Activated CD8-positive, alpha-beta memory T cell treated with anti-CD3 and anti-CD28 coated beads, Interleukin-2, amount 50 U/mL, for 1 hour (primary cell): ENCODE results near the gene SERPINB1.
"Not testable (repeated sequence)": the region's sequence is repeated elsewhere in the genome, so short reads cannot be mapped to it uniquely, and the experiment has no call there.

ENCODE experiments used
- DNase-seq: peaks from one replicate; pipeline ENCODE4 v3.0.0-alpha.2; 2020; ENCODE audit errors: extremely low read depth

The SERPINB1 gene

GRCh38 chr6:2841264-2842138 is at the start of gene SERPINB1:
Gene SERPINB1 (minus strand): TSS chr6:2841863. CDS start chr6:2840586, 1,277 bp downstream.
- DNase-seq = no peak

- no peak for DNase-seq
These were observed 49.5 kb upstream of the SERPINB1 start for GRCh38 chr6:2890976-2891767.

GRCh38 chr6:2885967-2886735 is 44.5 kb upstream of the SERPINB1 start:
- no peak for DNase-seq

GRCh38 chr6:2884804-2885203 is 43.1 kb upstream of the SERPINB1 start:
- DNase-seq = no peak

GRCh38 chr6:2883673-2884072 is 42.0 kb upstream of the SERPINB1 start:
- DNase-seq = no peak

- DNase-seq = no peak
These were observed 39.8 kb upstream of the SERPINB1 start for GRCh38 chr6:2881423-2881822.

GRCh38 chr6:2880156-2880555 is 38.5 kb upstream of the SERPINB1 start:
- not testable (repeated sequence) for DNase-seq

- DNase-seq = no peak
These were observed 36.3 kb upstream of the SERPINB1 start for GRCh38 chr6:2877960-2878359.

- DNase-seq = no peak
These were observed 35.6 kb upstream of the SERPINB1 start for GRCh38 chr6:2877057-2877882.

- no peak for DNase-seq
These were observed 34.8 kb upstream of the SERPINB1 start for GRCh38 chr6:2876210-2877056.

GRCh38 chr6:2875359-2876191 is 33.9 kb upstream of the SERPINB1 start:
- DNase-seq = no peak

GRCh38 chr6:2873643-2874042 is 32.0 kb upstream of the SERPINB1 start:
- no peak for DNase-seq

GRCh38 chr6:2872423-2873358 is 31.0 kb upstream of the SERPINB1 start:
- DNase-seq = no peak

- DNase-seq = no peak
These were observed 30.3 kb upstream of the SERPINB1 start for GRCh38 chr6:2871953-2872352.

GRCh38 chr6:2871102-2871501 is 29.4 kb upstream of the SERPINB1 start:
- no peak for DNase-seq

- DNase-seq = no peak
These were observed 28.5 kb upstream of the SERPINB1 start for GRCh38 chr6:2870046-2870636.

- no peak for DNase-seq
These were observed 27.0 kb upstream of the SERPINB1 start for GRCh38 chr6:2868637-2869036.
